GM12878 (cell line): ENCODE measurements around the gene MAML2.

ENCODE experiments used
- DPF2 ChIP-seq: fragments of 450-650 bp; IDR thresholded peaks from 2 replicates; pipeline ENCODE4 v1.6.1; 2017; ENCODE audit warnings: mild to moderate bottlenecking
- SMC3 ChIP-seq: IDR thresholded peaks from 2 replicates; pipeline ENCODE4 v1.6.1; 2011; ENCODE audit warnings: low read length, improper control_type of control experiment, borderline replicate concordance
- SP1 ChIP-seq: IDR thresholded peaks from one replicate; pipeline ENCODE4 v1.6.1; 2011; ENCODE audit warnings: low read depth, low read length
- ZNF274 ChIP-seq: IDR thresholded peaks from one replicate; pipeline ENCODE4 v1.8.0; 2011; ENCODE audit not compliant: insufficient read length, insufficient read depth
- TF ChIP-seq, protein P1 (sequence below), 3 experiments: IDR thresholded peaks in 2 of 3; conservative IDR thresholded peaks in 1 of 3; 2 replicates each; pipeline ENCODE4 v1.5.1; 2011; ENCODE audit warnings: low read depth in 3 of 3, low read length in 3 of 3, mild to moderate bottlenecking in 3 of 3, control low read depth in 2 of 3, moderate library complexity in 2 of 3, inconsistent platforms in 1 of 3, mixed read lengths in 1 of 3; ENCODE audit not compliant: control insufficient read depth in 2 of 3, insufficient read depth in 1 of 3; ENCODE audit errors: extremely low read depth in 1 of 3
- TF ChIP-seq, protein P2 (sequence below): IDR thresholded peaks from 2 replicates; pipeline ENCODE4 v1.6.1; 2012; ENCODE audit warnings: low read length, inconsistent platforms

DNA sequence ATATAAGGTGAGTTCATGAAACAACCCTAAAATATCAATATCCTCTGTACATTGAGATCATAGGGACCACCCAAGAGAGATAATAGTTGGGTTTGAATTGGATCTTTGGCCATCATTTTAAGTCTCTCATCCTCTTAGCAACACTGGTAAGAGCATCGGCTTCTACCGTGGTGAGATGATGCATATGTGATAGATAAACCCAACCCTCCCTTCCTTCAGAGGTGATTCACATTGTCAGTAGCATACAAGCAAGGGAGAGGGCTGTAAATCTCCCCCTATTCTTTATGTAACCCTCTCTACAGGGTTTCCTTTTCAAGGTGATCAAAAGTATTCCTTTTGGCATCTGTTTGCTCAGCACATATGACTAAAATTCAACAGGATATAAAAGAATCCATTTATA lies 316.7 kb downstream of the MAML2 start:
- TF ChIP-seq, protein P1, sequence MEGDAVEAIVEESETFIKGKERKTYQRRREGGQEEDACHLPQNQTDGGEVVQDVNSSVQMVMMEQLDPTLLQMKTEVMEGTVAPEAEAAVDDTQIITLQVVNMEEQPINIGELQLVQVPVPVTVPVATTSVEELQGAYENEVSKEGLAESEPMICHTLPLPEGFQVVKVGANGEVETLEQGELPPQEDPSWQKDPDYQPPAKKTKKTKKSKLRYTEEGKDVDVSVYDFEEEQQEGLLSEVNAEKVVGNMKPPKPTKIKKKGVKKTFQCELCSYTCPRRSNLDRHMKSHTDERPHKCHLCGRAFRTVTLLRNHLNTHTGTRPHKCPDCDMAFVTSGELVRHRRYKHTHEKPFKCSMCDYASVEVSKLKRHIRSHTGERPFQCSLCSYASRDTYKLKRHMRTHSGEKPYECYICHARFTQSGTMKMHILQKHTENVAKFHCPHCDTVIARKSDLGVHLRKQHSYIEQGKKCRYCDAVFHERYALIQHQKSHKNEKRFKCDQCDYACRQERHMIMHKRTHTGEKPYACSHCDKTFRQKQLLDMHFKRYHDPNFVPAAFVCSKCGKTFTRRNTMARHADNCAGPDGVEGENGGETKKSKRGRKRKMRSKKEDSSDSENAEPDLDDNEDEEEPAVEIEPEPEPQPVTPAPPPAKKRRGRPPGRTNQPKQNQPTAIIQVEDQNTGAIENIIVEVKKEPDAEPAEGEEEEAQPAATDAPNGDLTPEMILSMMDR (IDR thresholded peaks at IDR 0.05 in 2 of 3, conservative IDR thresholded peaks at IDR 0.05 in 1 of 3; ENCODE audit: control insufficient read depth in 2 of 3, extremely low read depth in 1 of 3, insufficient read depth in 1 of 3, low read depth in 3 of 3, low read length in 3 of 3): no peak
- TF ChIP-seq, protein P2, sequence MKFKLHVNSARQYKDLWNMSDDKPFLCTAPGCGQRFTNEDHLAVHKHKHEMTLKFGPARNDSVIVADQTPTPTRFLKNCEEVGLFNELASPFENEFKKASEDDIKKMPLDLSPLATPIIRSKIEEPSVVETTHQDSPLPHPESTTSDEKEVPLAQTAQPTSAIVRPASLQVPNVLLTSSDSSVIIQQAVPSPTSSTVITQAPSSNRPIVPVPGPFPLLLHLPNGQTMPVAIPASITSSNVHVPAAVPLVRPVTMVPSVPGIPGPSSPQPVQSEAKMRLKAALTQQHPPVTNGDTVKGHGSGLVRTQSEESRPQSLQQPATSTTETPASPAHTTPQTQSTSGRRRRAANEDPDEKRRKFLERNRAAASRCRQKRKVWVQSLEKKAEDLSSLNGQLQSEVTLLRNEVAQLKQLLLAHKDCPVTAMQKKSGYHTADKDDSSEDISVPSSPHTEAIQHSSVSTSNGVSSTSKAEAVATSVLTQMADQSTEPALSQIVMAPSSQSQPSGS: no peak
- TF ChIP-seq DPF2 (no peak), SP1 (no peak), ZNF274 (no peak), SMC3 (no peak)
